NCI-H460 (cell line): Measurements from ENCODE around the gene ACAP1. TPM values are rescaled to one million over a fixed set of nuclear protein-coding genes. Genes with fewer than 3 reads are reported as not detected.
A peak's percentile ranks its signal among the peaks of the same experiment; 100 is the strongest.

ENCODE experiments used
- DNase-seq: peaks from one replicate; pipeline ENCODE4 v3.0.0-alpha.2; 2016; ENCODE audit warnings: low read depth; ENCODE audit errors: extremely low read depth
- small RNA-seq, 2 experiments: library from RNA; depleted of rRNA; stranded (forward); fragments of <200 nt; gene quantifications; one replicate each; pipeline ENCODE3, GENCODE V24; 2014
- total RNA-seq: library from RNA; depleted of rRNA; stranded (reverse); fragments of >200 nt; shearing (Covaris generic); gene quantifications from 2 replicates; pipeline ENCODE4 v1.2.3, GENCODE V29; 2014; rRNA removed

ACAP1 gene
- total RNA-seq, 1 experiment from 2014 or later, result 0.02 TPM

- DNase-seq, result no peak
Measured at GRCh38 chr17:7384489-7385081, 48.3 kb downstream of the ACAP1 start.

- DNase-seq, result no peak
Measured at GRCh38 chr17:7388856-7389255, 52.5 kb downstream of the ACAP1 start.

DNA sequence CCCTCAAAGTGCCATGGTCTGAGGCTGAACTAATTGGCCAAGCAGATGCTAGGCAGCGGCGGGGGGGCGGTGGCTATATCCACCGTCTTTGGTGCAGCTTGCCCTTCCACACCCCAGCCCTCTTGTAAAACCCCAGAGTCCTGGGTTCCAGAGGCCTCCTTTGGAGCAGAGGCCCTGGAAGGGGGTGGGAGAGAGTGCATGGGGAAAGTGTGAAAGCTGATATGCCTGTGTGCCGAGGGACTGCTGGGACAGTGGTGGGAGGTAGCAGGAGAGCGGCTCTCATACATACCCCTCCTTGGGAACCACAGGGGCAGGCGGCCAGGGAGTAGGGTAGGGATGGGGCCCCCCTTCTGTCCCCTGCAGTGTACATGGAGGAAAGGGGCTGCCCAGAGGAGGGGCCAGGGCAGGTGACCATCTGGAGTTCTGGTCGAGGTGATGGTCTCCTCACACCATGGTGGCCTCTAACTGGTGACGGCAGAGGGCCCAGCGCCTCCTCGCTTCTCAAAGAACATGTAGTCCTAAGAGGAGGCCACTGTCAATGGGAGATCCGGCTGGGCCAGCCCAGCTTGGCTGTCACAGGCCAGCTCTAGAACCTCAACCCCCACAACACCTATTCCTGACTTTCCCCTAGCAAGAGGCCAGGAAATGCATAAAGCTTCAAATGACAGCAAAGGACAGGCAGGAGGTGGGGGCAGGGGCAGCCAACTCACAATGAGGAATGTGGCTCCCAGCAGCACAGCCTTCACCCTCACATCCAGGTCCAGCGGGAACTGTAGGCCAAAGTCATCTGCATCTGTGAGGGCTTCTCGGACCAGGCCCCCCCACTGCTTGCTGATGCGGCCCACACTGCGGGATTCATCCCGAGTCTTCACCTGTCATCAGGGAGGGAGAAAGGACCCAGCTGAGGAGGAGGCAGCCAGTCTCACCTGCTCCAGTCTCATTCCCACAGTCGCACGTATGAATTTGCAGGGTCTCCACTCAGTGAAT is 53.9 kb downstream of the ACAP1 start:
- no peak for DNase-seq

- no peak for DNase-seq
Measured at GRCh38 chr17:7391307-7391706, 55.0 kb downstream of the ACAP1 start.

- no peak for DNase-seq
Measured at GRCh38 chr17:7392696-7393612, 56.6 kb downstream of the ACAP1 start.

GRCh38 chr17:7393613-7394451 is 57.5 kb downstream of the ACAP1 start:
- no peak for DNase-seq

GRCh38 chr17:7394452-7395191 is 58.3 kb downstream of the ACAP1 start, which contains the start of gene PLSCR3:
Gene PLSCR3 (minus strand): TSS chr17:7394525. CDS start chr17:7394110, 415 bp downstream.
- peak; percentile 78 for DNase-seq

DNA sequence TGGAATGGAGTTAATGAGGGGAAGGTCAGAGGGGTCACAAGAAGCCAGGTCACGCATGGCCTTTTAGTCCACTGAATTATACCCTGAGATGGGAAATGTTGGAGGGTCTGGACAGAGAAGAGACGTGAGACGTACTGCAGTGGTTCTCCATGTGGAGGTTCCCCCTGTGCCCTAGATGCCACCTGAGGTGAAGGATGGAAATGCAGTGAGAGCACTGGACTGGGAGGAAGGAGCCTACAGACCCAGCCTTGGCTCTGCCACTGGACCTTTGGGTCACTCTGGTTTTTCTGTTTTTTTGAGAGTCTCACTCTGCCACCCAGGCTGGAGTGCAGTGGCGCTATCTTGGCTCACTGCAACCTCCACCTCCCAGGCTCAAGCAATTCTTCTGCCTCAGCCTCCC is 59.8 kb downstream of the ACAP1 start:
- no peak for DNase-seq

GRCh38 chr17:7398612-7399011 is 62.3 kb downstream of the ACAP1 start:
- DNase-seq, result no peak

Small RNA genes within 50 kb of the gene (small RNA-seq; reads per million reads assigned to genes)
- 0 reads per million in 2 experiments for gene AC026954.2

Other genes starting within 250 kb of the ACAP1 start
- gene ASGR2, start 221.7 kb upstream of the ACAP1 start, total RNA-seq, result not detected in 2 replicates
- gene ASGR1, start 157.2 kb upstream of the ACAP1 start, total RNA-seq, result 0.22 TPM in 1 of 2 replicates, not detected in the other
- gene DLG4, start 116.7 kb upstream of the ACAP1 start, total RNA-seq, result 3.6 and 3.7 TPM in 2 replicates
- gene ACADVL, start 116.6 kb upstream of the ACAP1 start, total RNA-seq, result 249 and 250 TPM in 2 replicates
- 49.5 and 54.9 TPM in 2 replicates for gene DVL2, start 102.0 kb upstream of the ACAP1 start, total RNA-seq
- 32.5 and 38.8 TPM in 2 replicates for gene PHF23, start 97.1 kb upstream of the ACAP1 start, total RNA-seq
- gene GABARAP, start 94.1 kb upstream of the ACAP1 start, total RNA-seq, result 150 and 175 TPM in 2 replicates
- gene CTDNEP1, start 84.8 kb upstream of the ACAP1 start, total RNA-seq, result 46.9 and 48.4 TPM in 2 replicates
- gene ELP5, start 84.3 kb upstream of the ACAP1 start, total RNA-seq, result 60.6 and 61.4 TPM in 2 replicates
- gene CLDN7, start 74.1 kb upstream of the ACAP1 start, total RNA-seq, result 12.6 and 13.2 TPM in 2 replicates
- gene SLC2A4, start 54.8 kb upstream of the ACAP1 start, total RNA-seq, result not detected in 2 replicates
- gene YBX2, start 41.9 kb upstream of the ACAP1 start, total RNA-seq, result 0.06 and 0.15 TPM in 2 replicates
- gene EIF5A, start 28.9 kb upstream of the ACAP1 start, total RNA-seq, result 659 and 733 TPM in 2 replicates
- 63.3 and 64.2 TPM in 2 replicates for gene GPS2, start 21.2 kb upstream of the ACAP1 start, total RNA-seq
- 15.0 and 22.7 TPM in 2 replicates for gene NEURL4, start 7.2 kb upstream of the ACAP1 start, total RNA-seq
- gene KCTD11, start 15.6 kb downstream of the ACAP1 start, total RNA-seq, result 5.0 and 6.0 TPM in 2 replicates
- gene TMEM95, start 18.6 kb downstream of the ACAP1 start, total RNA-seq, result not detected in 2 replicates
- 3.5 and 3.9 TPM in 2 replicates for gene TNK1, start 44.6 kb downstream of the ACAP1 start, total RNA-seq
- gene PLSCR3, start 58.0 kb downstream of the ACAP1 start, total RNA-seq, result 31.3 and 32.4 TPM in 2 replicates
- 107 and 202 TPM in 2 replicates for gene TMEM256, start 67.6 kb downstream of the ACAP1 start, total RNA-seq
- 5.5 and 6.2 TPM in 2 replicates for gene NLGN2, start 71.3 kb downstream of the ACAP1 start, total RNA-seq
- not detected in 2 replicates for gene SPEM1, start 83.8 kb downstream of the ACAP1 start, total RNA-seq
- gene SPEM2, start 89.1 kb downstream of the ACAP1 start, total RNA-seq, result not detected in 2 replicates
- not detected in 2 replicates for gene SPEM3, start 92.3 kb downstream of the ACAP1 start, total RNA-seq
- 6.3 and 7.9 TPM in 2 replicates for gene TMEM102, start 98.9 kb downstream of the ACAP1 start, total RNA-seq
- 1.2 TPM in 2 replicates for gene FGF11, start 103.0 kb downstream of the ACAP1 start, total RNA-seq
- gene CHRNB1, start 108.5 kb downstream of the ACAP1 start, total RNA-seq, result 3.6 and 3.8 TPM in 2 replicates
- gene ZBTB4, start 143.1 kb downstream of the ACAP1 start, total RNA-seq, result 14.7 and 15.3 TPM in 2 replicates
- gene SLC35G6, start 144.9 kb downstream of the ACAP1 start, total RNA-seq, result not detected in 2 replicates
- 27.1 and 35.3 TPM in 2 replicates for gene POLR2A, start 147.8 kb downstream of the ACAP1 start, total RNA-seq
- gene TNFSF12, start 212.5 kb downstream of the ACAP1 start, total RNA-seq, result 6.9 and 8.1 TPM in 2 replicates
- 0.63 and 1.4 TPM in 2 replicates for gene TNFSF13, start 222.2 kb downstream of the ACAP1 start, total RNA-seq
- 92.2 and 102 TPM in 2 replicates for gene SENP3, start 225.4 kb downstream of the ACAP1 start, total RNA-seq
- gene CD68, start 243.1 kb downstream of the ACAP1 start, total RNA-seq, result 24.5 and 29.4 TPM in 2 replicates
- gene MPDU1, start 247.3 kb downstream of the ACAP1 start, total RNA-seq, result 107 and 133 TPM in 2 replicates